Measurements from ENCODE around the gene ERICH4.

- TF ChIP-seq EP300 (IDR thresholded peaks at IDR 0.05) (no peak), POLR2AphosphoS5 (IDR thresholded peaks at IDR 0.05) (no peak), CTCF (IDR thresholded peaks at IDR 0.05) (no peak)
Observed at GRCh38 chr19:41480336-41480735, 37.4 kb downstream of the ERICH4 start.
